HG03175 (cell line): ENCODE results near the gene CDC16.
"Not testable (repeated sequence)": the region's sequence is repeated elsewhere in the genome, so short reads cannot be mapped to it uniquely, and the experiment has no call there.

ENCODE experiments used
- ATAC-seq: cut with Tn5 transposase; IDR thresholded peaks from one replicate; pipeline ENCODE4 v1.9.1; 2021; ENCODE audit warnings: mild to moderate bottlenecking, moderate library complexity; ENCODE audit not compliant: unreplicated experiment

The CDC16 gene

GRCh38 chr13:114234645-114235421 is at the start of gene CDC16:
Gene CDC16 (plus strand): TSS chr13:114234897. CDS start chr13:114235085, 188 bp downstream.
- ATAC-seq: peak; percentile 91

- no peak for ATAC-seq
These were observed 49.3 kb upstream of the CDC16 start for GRCh38 chr13:114185182-114185971.

GRCh38 chr13:114194853-114195252 is 39.8 kb upstream of the CDC16 start:
- no peak for ATAC-seq

GRCh38 chr13:114196629-114197028 is 38.1 kb upstream of the CDC16 start:
- no peak for ATAC-seq

GRCh38 chr13:114198556-114198955 is 36.1 kb upstream of the CDC16 start:
- no peak for ATAC-seq

- not testable (repeated sequence) for ATAC-seq
These were observed 35.2 kb upstream of the CDC16 start for GRCh38 chr13:114199526-114199925.

GRCh38 chr13:114199954-114200353 is 34.7 kb upstream of the CDC16 start:
- no peak for ATAC-seq

GRCh38 chr13:114200399-114200911 is 34.2 kb upstream of the CDC16 start:
- ATAC-seq: no peak

- ATAC-seq: no peak
These were observed 32.1 kb upstream of the CDC16 start for GRCh38 chr13:114202581-114202980.

- no peak for ATAC-seq
These were observed 31.2 kb upstream of the CDC16 start for GRCh38 chr13:114203536-114203935.

- ATAC-seq: no peak
These were observed 29.8 kb upstream of the CDC16 start for GRCh38 chr13:114204894-114205293.

- no peak for ATAC-seq
These were observed 26.6 kb upstream of the CDC16 start for GRCh38 chr13:114208134-114208533.

- no peak for ATAC-seq
These were observed 23.1 kb upstream of the CDC16 start for GRCh38 chr13:114211446-114212157.

GRCh38 chr13:114212158-114212495 is 22.6 kb upstream of the CDC16 start:
- no peak for ATAC-seq

- no peak for ATAC-seq
These were observed 20.7 kb upstream of the CDC16 start for GRCh38 chr13:114213980-114214379.

- no peak for ATAC-seq
These were observed 15.3 kb upstream of the CDC16 start for GRCh38 chr13:114219392-114219791.

- no peak for ATAC-seq
These were observed 12.2 kb upstream of the CDC16 start for GRCh38 chr13:114222461-114222968.

GRCh38 chr13:114224201-114224600 is 10.5 kb upstream of the CDC16 start:
- no peak for ATAC-seq

- no peak for ATAC-seq
These were observed 9.1 kb upstream of the CDC16 start for GRCh38 chr13:114225610-114226009.

GRCh38 chr13:114226088-114226487 is 8.6 kb upstream of the CDC16 start:
- ATAC-seq: no peak

- ATAC-seq: peak; percentile 86
These were observed 7.9 kb upstream of the CDC16 start for GRCh38 chr13:114226699-114227323.
